Measurements from ENCODE around the gene ACTN4.

The ACTN4 gene

DNA sequence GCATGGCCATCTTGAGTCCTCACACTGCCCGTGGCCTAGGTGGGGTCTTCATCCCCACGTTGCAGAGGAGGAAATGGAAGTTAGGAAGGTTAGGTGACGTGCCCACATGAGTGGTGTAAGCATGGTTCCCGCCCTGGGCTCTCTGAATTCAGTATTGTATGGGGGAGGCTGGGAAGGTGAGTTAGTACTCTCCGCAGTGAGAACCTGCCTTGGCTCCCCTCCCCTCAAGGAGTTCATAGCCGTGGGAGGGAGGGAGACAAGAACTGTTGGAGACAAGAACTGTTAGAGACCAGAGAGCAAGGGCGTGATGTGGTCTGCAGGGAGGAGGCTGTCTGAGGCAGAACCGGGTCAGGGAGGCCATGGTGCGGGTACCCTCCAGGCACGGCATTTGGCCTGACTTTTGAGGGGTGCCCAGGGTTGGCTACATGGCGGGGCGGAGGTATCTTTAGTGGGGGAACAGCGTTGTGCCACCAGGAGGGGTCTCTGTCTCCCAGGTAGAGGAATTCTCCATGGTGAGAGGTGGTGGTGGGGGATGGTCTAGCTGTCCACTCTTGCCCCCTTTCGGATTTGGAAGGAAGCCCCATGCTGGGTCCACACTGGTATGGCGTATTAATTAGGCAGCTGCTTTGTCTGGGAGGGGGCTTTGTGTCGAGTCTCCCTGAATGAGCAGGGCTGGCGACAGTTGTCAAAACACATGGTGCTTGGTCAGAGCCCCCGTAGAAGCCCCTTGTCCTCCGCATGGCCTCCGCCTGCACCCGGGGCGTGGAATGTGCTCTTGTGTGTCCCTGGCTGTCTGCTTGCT, 51.0 kb downstream of the ACTN4 start:
- DNase-seq: no peak

DNA sequence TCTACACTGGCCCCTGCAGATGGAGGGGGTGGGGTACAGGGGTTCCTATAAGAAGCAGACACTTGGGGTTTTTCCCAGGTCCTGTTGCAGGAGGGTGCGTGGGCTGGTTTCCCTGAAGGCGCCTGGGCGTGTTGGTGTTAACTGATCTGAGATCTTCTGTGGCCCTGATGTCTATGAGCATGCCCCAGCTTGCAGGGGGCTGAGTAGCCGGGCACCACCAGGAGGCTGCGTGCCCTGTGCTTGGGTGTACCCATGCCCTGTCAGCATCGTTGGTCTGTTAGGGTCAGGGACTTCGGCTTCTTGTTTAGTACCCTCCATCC, 51.5 kb downstream of the ACTN4 start:
- DNase-seq: no peak

DNA sequence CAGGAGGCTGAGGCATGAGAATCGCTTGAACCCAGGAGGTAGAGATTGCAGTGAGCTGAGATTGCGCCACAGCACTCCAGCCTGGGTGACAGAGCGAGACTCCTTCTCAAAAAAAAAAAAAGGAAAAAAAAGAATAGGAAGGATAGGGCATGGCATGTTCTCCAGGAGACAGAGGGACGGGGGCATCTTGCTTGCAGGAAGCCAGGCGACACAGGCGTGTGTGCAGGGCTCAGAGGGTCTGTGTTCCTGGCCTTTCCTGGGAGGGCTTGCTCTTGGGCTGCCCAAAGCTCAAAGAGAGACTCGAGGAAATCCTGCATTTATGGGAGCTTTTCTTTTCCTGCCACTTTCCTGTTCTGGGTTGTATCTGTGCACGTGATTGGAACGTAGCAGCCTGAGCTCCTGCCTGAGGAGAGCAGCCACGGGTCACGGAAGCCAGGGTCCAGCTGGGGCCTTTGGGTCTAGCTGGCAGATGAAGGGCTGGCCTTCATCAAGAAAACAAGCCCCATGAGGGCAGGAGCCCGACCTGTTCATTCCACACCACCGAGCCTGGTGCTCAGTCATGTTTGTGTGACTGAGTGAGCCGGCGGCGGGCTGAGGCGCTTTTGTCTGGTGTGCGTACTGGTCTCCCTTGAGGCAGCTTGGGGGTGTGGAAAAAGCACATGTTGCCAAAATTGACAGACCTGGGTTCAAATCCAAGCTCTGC, 52.3 kb downstream of the ACTN4 start:
- DNase-seq: no peak

DNA sequence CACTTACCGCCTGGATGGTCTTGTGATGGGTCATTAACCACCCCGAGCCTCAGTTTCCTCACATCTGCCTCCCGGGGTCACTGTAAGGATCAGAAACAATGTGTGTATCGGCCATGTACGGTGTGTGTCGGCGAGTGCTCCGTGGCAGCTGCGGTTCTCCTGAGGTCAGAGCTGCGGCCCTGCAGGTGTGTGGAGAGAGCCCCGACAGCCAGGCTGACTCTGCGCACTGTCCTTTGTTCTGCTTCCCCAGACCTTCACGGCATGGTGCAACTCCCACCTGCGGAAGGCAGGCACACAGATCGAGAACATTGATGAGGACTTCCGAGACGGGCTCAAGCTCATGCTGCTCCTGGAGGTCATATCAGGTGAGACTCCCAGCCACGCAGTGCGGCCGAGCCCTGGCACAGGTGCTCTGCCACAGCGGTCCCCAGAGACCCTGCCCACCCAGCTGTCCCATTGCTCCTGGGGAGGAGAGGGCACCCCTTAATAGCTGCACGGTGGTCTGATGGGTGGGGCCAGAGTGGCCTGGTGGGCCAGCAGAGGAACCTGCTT, 53.0 kb downstream of the ACTN4 start:
- no peak for DNase-seq

DNA sequence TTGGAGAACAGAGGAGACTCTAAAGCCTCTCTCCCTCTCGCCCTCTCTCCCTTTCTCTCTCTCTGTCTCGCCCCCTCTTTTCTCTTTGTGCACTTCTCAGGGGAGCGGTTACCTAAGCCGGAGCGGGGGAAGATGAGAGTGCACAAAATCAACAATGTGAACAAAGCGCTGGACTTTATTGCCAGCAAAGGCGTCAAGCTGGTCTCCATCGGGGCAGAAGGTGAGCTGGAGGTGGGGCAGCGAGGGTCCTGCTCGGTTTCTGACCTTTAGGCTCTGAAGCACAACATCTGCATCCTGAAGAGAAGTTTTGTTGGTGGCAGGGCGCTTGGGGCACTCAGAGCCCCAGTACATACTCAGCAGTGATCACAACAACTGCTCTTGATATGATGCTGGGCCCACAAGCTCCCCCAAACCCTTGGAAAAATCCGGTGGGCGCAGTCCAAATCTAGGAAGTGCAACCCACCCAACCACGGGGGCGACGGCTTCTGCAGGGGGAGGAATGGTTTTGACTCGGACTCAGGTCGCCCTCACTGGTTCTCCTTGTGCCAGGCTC, 53.5 kb downstream of the ACTN4 start:
- DNase-seq: no peak

DNA sequence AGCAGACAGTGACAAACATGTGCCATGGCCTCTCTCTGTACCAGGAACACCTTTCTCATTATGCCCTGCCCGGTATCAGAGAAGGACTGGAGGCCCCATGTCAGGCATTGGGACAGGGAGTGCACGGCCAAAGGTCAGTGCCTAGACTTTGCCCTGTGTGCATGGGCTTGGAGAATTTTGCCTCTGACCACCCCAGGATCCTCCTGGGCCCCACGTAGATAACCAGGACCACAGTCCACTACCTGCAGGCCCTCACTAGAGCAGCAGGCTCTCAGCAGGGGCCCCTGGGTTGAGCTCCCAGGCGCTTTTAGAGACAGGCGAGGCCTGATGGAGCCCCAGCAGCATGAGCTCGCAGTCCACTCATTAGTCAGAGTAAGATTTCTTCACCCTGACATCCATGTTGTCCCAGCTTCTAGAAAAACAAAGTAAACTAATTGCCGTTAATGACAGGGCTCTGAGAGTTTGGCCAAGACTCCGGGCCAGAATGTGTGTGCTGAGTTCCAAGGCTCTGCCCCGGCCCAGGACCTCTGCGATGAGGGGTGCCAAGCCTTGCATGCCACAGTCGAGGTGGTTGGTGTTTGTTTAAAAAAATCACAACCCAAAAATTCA, 54.1 kb downstream of the ACTN4 start:
- no peak for DNase-seq

DNA sequence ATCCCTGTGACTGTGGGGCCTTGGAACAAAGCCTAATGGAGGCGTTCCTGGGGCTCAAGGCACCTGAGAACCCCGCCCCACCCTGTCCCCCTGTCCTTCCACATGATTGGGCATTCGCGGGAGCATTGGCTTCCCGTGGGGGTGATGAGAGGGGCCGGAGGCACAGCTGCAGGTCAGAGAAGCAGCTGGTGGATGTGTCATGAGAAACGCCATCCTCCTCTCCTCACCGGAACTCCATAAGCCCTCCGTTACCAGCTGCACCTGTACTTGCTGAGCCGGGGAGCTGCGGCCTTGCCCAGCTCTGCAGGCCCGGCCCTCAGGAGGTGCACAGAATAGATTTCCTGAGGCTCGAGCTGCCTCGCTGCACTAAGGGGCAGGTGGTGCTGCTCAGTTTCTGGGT, 54.8 kb downstream of the ACTN4 start:
- no peak for DNase-seq

DNA sequence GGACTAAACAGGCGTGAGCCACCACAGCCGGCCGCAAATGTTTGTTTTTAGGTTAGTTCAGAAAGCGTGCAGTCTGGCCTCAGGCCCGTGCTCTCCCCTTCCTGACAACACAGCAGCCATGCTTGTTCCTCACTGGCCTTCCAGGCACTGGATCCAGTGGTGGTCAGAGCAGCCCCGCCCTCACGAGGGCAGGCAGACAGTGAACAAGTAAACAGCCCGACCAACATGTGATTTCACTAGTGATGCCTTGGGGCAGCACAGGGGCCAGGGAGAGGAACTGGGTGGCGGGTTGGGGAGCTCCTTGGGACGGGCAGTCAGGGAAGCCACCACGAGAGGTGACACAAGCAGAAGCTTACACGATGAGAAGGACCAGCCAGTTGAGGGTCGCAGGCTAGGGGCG, 56.1 kb downstream of the ACTN4 start:
- no peak for DNase-seq

DNA sequence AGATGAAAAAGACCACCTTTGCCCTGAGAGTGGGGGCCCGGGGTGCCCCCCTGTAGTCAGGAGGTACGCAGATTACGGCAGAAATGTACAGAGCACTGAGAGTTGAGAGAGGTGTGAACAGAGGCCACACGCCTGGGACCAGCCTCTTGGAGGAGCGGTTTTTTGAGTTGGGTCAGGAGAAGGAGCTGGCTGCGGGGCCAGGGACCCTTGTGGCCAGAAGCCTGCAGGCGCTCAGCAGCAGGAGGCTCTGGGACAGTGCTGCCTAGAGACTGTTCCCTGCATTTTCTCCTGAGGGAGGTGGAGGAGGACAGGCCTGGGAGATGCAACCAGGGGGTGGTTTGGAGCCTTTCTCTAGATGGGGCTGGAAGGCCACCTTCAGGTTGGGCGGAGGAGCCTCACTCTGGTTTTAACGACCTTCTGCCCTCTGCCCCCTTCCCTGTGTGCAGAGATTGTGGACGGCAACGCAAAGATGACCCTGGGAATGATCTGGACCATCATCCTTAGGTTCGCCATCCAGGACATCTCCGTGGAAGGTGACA, 57.1 kb downstream of the ACTN4 start:
- DNase-seq: no peak

DNA sequence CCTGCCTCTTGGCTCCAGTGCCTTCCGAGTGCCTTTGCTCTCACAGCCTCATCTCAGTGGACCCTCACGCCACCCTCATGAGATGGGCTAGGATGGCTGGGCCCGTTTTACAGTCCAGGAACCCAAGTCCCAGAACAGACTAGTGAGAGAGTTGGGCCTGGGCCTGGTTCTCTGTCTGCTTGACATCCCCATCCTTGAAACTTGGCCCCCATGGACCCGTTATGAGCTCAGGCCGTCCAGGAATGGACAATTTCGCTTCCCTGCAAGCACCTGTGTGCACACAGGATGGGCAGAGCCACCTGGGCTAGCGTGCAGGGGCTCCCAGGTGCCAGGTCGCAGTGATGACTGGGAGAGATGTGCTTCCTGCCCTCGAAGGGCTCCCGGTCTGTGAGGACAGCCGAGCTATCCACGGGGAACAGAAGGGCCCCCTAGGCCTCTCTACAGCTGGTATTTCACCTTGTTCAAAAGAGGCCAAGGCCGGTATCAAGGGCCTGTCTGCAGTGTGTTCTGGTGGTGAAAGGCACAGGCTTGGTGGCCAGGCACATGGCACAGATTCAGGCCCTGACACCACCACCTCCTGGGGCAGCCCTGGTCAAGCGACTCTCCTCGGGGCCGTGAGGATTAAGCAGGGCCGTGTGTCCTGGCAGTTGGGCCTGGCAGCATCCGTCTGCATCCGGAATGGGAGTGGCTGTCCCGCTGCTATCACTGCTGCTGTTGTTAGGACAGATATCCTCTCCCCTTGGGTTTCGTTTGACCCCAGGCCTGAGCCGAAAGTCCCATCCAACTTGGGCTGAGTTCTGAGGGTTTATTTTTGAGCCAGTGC, 58.0 kb downstream of the ACTN4 start:
- DNase-seq: no peak

DNA sequence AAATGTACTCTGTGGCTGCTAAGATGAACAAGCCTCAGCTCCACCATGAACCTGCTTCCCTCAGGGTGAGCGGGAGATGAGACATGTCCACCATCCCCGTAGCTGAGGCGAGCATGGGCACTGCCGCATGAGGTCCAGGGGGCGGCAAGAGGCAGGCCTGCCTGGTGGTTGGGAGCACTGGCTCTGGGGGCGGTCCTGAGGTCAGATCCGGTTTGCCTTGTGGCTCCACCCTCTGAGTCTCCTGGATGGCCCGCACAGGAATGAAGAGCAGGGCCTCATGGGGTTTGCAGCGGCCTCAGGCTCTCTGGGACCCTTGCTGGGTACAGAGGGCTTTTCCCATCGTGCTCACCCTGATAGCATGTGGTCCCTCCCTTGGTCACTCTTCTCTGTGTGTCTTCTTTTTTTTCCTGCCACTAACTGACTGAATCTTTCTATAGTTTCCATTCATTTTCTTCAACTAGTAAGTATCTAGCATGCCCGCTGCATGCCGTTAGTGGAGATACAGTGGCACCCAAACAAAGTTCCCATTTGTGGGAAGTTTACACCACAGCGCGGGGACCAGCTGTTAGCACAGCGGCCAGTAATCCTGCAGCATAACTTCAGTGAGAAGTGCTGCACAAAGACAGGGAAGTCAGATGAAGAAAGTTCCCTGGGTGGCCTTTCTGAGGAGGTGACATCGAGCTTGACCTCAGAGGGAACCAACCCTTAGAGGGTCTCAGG, 59.5 kb downstream of the ACTN4 start:
- no peak for DNase-seq

DNA sequence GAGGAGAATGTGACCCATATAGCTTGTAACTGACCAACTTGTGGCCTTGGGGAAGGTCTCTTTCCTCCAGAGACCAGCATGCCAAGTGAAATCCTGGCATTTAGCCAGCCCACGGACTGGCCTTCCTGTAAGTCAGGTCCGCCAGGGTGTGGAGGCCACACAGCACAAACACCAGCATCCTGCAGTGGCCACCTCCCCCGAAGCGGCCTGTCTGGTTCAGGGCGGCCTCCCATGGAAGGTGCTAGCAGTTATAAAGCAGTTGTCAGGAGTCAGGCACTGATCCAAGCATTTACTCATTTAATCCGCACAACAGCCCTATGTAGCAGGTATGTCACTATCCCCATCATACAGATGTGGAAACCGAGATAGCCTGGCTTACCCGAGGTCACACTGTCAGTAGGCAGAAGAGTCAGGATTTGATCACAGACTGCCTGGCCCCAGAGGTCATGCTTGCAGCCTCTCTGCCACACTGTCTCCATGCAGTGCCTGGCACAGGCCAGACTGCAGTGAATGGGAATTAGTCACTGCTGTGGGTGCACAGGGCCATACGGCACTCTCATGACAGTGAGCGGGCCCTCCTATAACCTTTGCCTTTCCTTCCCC, 60.2 kb downstream of the ACTN4 start:
- DNase-seq: no peak

DNA sequence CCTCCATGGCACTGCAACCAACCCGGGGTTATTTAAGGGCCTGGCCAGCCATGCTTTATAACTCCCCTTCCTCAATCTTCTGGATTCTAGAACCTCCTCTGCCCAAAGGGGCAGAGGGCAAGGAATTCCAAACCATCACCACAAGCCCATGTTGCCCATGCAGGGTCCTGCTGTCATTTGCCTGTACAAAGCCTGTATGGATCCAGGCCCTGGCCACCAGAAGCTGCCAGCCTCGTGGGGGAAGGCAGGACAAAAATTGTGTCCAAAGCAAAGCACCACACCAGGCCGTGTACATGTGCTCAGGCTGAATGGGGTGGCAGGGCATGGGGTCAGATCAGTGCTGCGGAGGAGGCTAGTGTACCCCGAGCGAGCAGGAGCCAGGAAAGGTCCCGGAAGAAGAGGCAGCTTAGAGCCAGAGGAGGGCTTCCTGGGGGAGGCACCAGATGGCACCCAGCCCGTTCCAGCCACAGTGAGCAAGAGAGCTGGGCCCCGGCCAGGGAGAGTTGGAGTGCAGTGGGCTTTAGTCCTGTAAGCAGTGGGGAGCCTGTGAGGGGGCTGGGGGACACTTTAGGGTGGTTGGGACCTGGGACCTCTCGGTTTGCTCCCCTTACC, 61.1 kb downstream of the ACTN4 start:
- no peak for DNase-seq

DNA sequence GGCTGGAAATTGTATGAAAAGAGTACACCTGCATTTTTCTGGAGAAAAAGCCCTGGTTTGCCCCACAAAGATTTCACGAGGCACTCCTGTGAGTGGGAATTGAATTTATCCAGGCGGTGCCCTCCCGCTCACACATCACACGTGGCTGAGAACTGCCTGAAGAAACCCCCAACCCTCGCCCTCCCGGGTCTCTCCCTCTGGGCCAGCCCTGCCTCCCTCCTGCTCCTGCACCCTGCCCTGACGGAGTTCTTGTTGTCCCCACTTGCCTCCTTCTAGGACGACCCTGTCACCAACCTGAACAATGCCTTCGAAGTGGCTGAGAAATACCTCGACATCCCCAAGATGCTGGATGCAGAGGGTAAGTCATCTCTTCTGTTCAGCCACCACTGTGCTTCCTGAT, 61.7 kb downstream of the ACTN4 start:
- DNase-seq: no peak

DNA sequence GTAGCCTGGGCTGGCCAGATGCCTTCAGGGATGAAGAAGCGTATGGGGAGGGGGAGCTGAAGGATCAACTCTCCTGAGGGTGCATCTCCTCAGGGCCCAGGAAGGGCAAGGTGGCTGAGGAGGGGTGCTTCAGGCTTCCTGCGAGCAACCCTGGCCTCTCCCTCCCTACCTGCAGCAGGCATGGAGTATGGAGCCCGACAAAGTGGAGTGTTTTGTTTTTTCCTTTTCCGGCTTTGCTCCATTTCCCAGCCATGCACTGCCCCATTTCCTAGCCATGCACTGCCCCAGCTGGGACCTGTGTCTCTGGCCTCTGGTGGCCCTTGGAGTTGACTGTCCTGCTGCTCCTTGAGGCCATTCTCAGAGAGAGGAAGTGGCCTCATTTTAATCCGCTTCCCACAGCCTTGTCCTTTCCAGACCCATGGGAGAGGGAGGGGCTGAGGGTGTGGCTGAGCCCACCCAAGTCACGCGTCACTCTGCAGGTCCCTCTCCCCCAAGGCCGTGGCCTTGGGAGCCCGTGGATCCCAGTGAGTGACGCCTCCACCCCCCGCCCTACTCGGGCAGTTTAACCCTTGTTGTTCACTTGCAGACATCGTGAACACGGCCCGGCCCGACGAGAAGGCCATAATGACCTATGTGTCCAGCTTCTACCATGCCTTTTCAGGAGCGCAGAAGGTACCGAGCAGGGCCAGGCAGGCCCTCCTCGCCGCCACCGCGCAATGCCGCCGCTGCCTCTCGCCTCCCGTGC, 62.4 kb downstream of the ACTN4 start:
- no peak for DNase-seq

DNA sequence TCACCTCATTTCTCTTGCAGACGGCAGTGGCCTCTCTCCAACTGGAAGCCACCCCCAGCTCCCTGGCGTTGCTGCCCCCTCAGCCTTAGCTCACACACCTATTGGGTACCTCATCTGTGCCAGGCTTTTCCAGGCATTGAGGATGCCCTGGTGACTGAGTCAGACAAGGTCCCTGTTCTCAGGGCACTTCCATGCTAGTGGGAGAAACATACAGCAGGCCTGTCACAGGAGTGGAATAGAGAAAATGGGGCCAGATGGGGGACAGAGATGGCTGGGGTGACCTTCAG, 62.9 kb downstream of the ACTN4 start:
- no peak for DNase-seq

DNA sequence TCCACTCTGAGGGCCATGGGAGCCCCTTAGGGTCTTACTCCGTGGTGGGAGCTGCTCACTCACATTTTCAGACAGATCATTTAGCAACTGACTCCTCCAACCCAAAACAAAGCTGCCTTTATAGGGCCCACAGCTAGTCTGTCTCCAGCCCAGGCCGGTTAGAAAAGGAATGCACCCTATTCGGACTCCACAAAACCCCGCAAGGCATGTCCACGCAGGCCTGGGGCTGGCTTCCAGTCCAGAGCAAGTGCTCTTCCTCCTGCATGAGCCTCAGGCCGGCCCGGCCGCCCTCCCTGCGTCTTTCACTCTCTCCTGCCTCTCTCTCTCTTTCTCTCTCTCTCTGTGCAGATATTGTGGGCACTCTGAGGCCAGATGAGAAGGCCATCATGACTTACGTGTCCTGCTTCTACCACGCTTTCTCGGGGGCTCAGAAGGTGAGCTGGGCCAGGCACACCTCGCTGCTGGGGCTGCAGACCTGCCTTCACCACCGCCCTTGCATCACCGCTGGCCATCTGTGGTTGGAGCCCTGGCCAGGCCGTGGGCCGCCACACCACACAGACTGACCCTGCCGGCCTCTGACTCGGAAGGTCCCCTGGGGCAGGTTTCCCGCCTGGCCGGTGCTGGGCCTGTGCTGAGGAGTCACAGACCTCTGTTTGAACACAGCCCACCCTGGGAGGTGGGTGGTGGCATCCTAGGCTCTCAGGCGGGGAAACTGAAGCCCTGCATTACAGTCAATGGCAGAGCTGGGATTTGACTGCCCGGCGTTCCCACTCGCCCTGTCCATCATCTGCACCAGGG, 63.7 kb downstream of the ACTN4 start:
- DNase-seq: no peak

DNA sequence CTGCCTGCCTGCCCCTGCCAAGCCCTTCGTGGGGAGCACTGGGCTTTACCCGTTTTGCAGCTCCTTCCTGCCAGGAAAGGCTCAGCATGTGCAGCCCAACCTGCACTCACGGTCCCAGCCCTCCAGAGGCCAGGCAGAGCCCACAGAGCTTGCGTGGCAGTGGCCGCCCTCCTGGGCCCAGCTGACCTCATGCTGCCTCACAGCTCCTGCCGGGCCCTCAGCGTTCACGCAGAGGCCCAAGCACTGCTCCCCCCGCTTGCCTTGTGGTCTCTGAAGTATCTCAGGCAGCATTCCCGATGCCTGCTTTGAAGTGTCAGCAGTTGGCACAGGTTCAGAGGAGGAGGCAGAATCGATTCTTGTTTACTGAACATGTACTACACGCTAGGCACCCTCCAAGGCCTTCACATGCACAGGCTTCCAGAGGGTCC, 64.3 kb downstream of the ACTN4 start:
- DNase-seq: no peak

DNA sequence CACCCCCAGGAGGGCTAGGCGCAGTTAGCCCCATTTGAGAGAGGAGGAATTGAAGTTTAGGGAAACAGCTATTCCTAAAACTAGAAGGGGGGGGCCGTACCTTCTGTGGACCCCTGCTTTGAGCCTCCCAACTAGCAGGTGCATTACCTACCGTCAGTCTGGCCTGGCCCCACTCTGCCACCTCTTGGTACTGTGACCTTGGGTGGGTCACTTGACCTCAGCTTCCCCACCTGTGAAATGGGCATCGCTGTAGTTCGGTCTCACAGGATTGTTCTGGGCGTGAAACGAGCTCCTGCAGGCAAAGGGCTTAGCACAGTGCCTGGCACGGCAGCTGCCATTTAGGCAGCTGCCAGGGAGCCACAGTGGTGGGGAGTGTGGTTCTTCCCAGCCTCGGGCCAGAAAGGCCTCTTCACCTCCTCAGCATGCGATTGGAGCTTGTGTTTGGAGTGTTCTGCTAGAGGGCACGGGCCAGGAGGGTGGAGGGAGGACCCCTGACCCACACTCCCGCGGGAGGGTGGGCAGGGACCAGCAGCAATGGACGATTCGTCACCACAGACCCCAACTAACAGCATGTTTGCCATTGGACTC, 64.8 kb downstream of the ACTN4 start:
- DNase-seq: no peak
